SU-DHL-6 (cell line): ENCODE measurements around the gene GATA1.

ENCODE experiments used
- H2AFZ ChIP-seq: fragments of 200-600 bp; sonication (generic); 2 replicates; pipeline ENCODE4 v1.6.1; 2014; ENCODE audit warnings: low read depth, mild to moderate bottlenecking, moderate library complexity, mixed read lengths, antibody characterized with exemption, low read length; ENCODE audit not compliant: severe bottlenecking
- H3F3A ChIP-seq: fragments of 200-600 bp; shearing (Covaris generic); 2 replicates; pipeline ENCODE4 v1.6.0; 2016; ENCODE audit warnings: antibody characterized with exemption, mild to moderate bottlenecking; ENCODE audit not compliant: insufficient read depth
- H3K27ac ChIP-seq: fragments of 200-600 bp; sonication (generic); 2 replicates; pipeline ENCODE4 v1.5.1; 2016; ENCODE audit warnings: low read depth, mild to moderate bottlenecking, low read length, moderate library complexity, mixed read lengths
- H3K27me3 ChIP-seq: fragments of 200-600 bp; sonication (generic), shearing (Covaris generic); 2 replicates; pipeline ENCODE4 v1.6.0; 2014; ENCODE audit warnings: mild to moderate bottlenecking, low read length
- H3K36me3 ChIP-seq: fragments of 200-600 bp; sonication (generic); 2 replicates; pipeline ENCODE4 v1.6.1; 2014; ENCODE audit warnings: mild to moderate bottlenecking, low read length, mixed read lengths
- H3K4me2 ChIP-seq: fragments of 300-600, 200-600 bp; shearing (Covaris generic), sonication (generic); 2 replicates; pipeline ENCODE4 v1.6.0; 2014; ENCODE audit warnings: low read length, low read depth, mild to moderate bottlenecking; ENCODE audit not compliant: poor library complexity, severe bottlenecking
- H3K4me3 ChIP-seq: fragments of 200-600 bp; sonication (generic); 2 replicates; pipeline ENCODE4 v1.5.1; 2014; ENCODE audit warnings: antibody characterized with exemption, low read length, mild to moderate bottlenecking, mixed read lengths; ENCODE audit not compliant: insufficient read depth, poor library complexity, severe bottlenecking
- H3K79me2 ChIP-seq: fragments of 200-600 bp; sonication (generic); 2 replicates; pipeline ENCODE4 v1.6.1; 2014; ENCODE audit warnings: mild to moderate bottlenecking, low read length, moderate library complexity; ENCODE audit not compliant: insufficient read depth
- H3K9ac ChIP-seq: fragments of 200-600 bp; sonication (generic); 2 replicates; pipeline ENCODE4 v1.7.0; 2014; ENCODE audit warnings: mild to moderate bottlenecking, low read length
- H3K9me2 ChIP-seq: fragments of 200-600 bp; sonication (generic); replicated peaks from 2 replicates; pipeline ENCODE4 v1.6.1; 2014; ENCODE audit warnings: low read length; ENCODE audit not compliant: insufficient read depth
- H3K9me3 ChIP-seq: fragments of 200-600 bp; sonication (generic); 2 replicates; pipeline ENCODE4 v1.6.1; 2014; ENCODE audit warnings: low read length, mixed read lengths; ENCODE audit not compliant: insufficient read depth
- H4K20me1 ChIP-seq: fragments of 200-600 bp; sonication (generic); 2 replicates; pipeline ENCODE4 v1.6.1; 2014; ENCODE audit warnings: low read depth, mild to moderate bottlenecking, antibody characterized with exemption, low read length, moderate library complexity, mixed read lengths
- EZH2phosphoT487 ChIP-seq: fragments of 200-600 bp; sonication (generic), shearing (Covaris generic); conservative IDR thresholded peaks from 2 replicates; pipeline ENCODE4 v1.6.1; 2018; ENCODE audit warnings: mild to moderate bottlenecking, antibody characterized with exemption, low read length, moderate library complexity, mixed read lengths
- TF ChIP-seq, protein P1 (sequence below): fragments of 200-600 bp; sonication (generic); IDR thresholded peaks from one replicate; pipeline ENCODE4 v1.5.1; 2017; ENCODE audit warnings: antibody characterized with exemption, mild to moderate bottlenecking, low read length, moderate library complexity; ENCODE audit not compliant: insufficient read depth, poor library complexity, severe bottlenecking

GATA1 gene

GRCh38 chrX:48772602-48773001 is 13.8 kb upstream of the GATA1 start:
- Histone ChIP-seq H3K36me3 (no peaks in the 10 kb centered on the region), H3K27me3 (no peaks in the 10 kb centered on the region), H3K27ac (no peak overlapping the region), H2AFZ (no peak overlapping the region), H3K4me2 (no peak overlapping the region), H3F3A (no peaks in the 10 kb centered on the region), H3K9me2 (no peaks in the 10 kb centered on the region), H4K20me1 (no peaks in the 10 kb centered on the region), H3K4me3 (no peak overlapping the region), H3K79me2 (no peaks in the 10 kb centered on the region), H3K9me3 (no peaks in the 10 kb centered on the region), H3K9ac (no peak overlapping the region)
- no peak for TF ChIP-seq EZH2phosphoT487
- TF ChIP-seq, protein P1, sequence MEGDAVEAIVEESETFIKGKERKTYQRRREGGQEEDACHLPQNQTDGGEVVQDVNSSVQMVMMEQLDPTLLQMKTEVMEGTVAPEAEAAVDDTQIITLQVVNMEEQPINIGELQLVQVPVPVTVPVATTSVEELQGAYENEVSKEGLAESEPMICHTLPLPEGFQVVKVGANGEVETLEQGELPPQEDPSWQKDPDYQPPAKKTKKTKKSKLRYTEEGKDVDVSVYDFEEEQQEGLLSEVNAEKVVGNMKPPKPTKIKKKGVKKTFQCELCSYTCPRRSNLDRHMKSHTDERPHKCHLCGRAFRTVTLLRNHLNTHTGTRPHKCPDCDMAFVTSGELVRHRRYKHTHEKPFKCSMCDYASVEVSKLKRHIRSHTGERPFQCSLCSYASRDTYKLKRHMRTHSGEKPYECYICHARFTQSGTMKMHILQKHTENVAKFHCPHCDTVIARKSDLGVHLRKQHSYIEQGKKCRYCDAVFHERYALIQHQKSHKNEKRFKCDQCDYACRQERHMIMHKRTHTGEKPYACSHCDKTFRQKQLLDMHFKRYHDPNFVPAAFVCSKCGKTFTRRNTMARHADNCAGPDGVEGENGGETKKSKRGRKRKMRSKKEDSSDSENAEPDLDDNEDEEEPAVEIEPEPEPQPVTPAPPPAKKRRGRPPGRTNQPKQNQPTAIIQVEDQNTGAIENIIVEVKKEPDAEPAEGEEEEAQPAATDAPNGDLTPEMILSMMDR = no peak

DNA sequence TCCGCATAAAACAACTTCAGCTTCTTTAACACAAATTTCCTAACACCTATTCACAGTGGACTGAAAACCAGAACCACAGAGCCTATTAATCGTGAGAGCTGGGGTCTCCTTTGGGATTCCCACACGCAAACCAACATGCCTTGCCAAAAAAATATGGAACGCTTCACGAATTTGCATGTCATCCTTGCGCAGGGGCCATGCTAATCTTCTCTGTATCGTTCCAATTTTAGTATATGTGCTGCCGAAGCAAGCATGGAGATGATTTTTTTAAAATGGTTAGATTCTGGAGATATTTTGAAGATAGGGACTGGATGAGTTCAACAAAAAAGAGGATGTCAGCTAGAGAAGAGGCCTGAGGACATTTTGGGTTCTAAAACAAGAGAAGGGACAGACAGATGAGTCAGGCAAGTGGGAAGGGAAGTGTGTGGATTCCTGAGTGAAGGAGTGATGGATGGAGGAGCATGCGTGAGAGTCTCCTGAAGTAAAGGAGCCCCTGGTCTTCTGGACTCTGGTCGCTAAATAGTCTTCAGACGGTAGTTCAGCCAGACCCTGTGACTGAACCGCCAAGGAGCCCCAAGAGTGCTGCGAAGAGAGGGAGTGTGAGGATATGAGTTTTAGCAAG is 9.5 kb upstream of the GATA1 start:
- Histone ChIP-seq H3K9ac (no peak overlapping the region), H3K27ac (no peak overlapping the region), H3K9me2 (no peaks in the 10 kb centered on the region), H3K27me3 (no peaks in the 10 kb centered on the region), H3K4me2 (no peak overlapping the region), H3K36me3 (no peaks in the 10 kb centered on the region), H3K9me3 (no peaks in the 10 kb centered on the region), H4K20me1 (no peaks in the 10 kb centered on the region), H3K79me2 (no peaks in the 10 kb centered on the region), H2AFZ (no peak overlapping the region), H3F3A (no peaks in the 10 kb centered on the region), H3K4me3 (no peak overlapping the region)
- TF ChIP-seq, protein P1 = no peak
- TF ChIP-seq EZH2phosphoT487 = no peak

DNA sequence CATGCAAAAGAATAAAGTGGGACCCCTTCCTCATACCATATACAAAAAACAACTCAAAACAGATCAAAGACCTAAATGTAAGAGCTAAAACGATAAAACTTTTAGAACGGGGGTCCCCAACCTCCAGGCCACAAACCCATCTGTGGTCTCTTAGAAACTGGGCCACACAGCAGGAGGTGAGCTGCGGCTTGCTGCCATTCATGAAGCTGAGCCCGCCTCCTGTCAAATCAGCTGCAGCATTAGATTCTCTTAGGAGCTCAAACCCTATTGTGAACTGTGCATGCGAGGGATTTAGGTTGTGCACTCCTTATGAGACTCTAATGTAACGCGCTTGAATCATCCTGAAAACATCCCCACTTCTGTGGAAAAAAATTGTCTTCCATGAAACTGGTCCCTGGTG is 7.0 kb upstream of the GATA1 start:
- H3K36me3 ChIP-seq = no peaks in the 10 kb centered on the region
- H3K79me2 ChIP-seq = no peaks in the 10 kb centered on the region
- no peak overlapping the region for H3K27ac ChIP-seq
- H3K4me2 ChIP-seq = no peak overlapping the region
- H3K4me3 ChIP-seq = no peak overlapping the region
- no peaks in the 10 kb centered on the region for H3K27me3 ChIP-seq
- no peaks in the 10 kb centered on the region for H3K9me3 ChIP-seq
- no peaks in the 10 kb centered on the region for H3K9me2 ChIP-seq
- no peak overlapping the region for H3K9ac ChIP-seq
- H3F3A ChIP-seq = no peaks in the 10 kb centered on the region
- no peak overlapping the region for H2AFZ ChIP-seq
- H4K20me1 ChIP-seq = no peaks in the 10 kb centered on the region
- TF ChIP-seq, protein P1 = no peak
- no peak for TF ChIP-seq EZH2phosphoT487
